GM12875 (cell line): ENCODE data around the gene RNF214.
A peak's percentile ranks its signal among the peaks of the same experiment; 100 is the strongest.

ENCODE experiments used
- H3K4me3 ChIP-seq: one replicate; pipeline ENCODE4 v1.5.1; 2011; ENCODE audit warnings: low read depth, low read length, control low read depth
- TF ChIP-seq, protein P1 (sequence below): IDR thresholded peaks from 2 replicates; pipeline ENCODE4 v1.5.1; 2011; ENCODE audit warnings: low read depth, mild to moderate bottlenecking, control low read depth, inconsistent platforms, low read length, moderate library complexity, borderline replicate concordance; ENCODE audit not compliant: insufficient read depth

Gene RNF214

DNA sequence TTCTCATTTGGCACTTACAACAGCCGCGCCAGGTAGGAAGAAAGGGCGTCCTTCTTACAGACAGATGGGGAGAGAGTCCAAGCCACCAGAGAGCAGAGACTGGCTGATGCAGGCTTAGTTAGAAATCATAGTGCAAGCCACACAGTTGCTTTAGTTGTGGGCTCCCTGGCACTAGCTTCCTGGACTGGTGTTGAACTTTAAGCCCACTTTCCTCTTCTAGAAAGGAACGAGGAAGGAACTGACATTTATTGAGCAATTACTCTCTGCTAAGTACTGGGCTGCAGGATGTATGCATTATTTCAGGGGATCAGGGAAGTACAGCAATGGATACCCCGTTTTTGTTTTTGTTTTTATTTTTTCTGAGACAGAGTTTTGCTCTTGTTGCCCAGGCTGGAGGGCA lies 80.6 kb downstream of the RNF214 start:
- H3K4me3 ChIP-seq = no peak overlapping the region
- TF ChIP-seq, protein P1, sequence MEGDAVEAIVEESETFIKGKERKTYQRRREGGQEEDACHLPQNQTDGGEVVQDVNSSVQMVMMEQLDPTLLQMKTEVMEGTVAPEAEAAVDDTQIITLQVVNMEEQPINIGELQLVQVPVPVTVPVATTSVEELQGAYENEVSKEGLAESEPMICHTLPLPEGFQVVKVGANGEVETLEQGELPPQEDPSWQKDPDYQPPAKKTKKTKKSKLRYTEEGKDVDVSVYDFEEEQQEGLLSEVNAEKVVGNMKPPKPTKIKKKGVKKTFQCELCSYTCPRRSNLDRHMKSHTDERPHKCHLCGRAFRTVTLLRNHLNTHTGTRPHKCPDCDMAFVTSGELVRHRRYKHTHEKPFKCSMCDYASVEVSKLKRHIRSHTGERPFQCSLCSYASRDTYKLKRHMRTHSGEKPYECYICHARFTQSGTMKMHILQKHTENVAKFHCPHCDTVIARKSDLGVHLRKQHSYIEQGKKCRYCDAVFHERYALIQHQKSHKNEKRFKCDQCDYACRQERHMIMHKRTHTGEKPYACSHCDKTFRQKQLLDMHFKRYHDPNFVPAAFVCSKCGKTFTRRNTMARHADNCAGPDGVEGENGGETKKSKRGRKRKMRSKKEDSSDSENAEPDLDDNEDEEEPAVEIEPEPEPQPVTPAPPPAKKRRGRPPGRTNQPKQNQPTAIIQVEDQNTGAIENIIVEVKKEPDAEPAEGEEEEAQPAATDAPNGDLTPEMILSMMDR = no peak

DNA sequence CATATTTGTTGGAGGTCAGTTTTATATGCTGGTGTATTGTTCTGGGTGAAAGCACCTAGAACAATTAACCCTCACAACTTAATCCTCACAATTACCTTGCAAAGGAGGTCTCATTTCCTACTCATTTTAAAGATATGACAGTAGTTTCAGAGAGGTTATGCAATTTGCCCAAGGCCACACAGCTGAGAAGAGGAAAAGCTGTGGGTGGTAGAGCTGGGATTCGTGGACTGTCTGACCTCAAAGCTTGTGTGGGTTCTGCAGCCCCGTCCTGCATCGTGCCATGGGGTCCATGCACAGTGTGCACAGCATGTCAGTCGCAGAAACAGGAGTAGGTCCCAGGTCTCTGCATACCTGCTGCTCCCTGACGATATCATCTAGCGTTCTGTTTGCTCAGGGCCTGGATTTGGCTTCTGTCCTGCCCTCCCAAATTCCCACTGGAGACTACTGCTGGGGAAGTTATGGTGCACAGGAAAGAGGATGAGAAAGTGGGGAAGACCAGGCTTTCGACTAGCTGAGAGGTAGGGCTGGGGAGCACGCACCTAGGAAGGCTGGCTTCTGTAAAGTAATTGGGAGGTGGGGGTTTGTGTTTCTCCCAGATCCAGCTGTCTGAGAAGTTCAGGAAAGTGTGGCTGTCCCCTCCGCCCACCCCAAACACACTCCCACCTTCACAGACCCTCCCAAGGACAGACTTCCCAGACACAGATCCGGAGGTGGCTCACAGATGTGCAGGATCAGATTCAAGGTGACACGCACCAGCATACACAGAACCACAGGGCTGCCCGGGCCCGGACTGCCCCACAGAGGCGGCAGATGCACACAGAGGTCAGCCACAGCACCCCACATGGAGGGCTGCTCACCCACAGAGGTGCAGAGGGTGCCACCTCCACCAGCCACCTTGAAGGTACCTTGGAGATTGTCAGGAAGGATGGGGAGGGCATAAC lies 81.6 kb downstream of the RNF214 start:
- TF ChIP-seq, protein P1 = no peak
- no peak overlapping the region for H3K4me3 ChIP-seq

- TF ChIP-seq, protein P1 = no peak
- no peak overlapping the region for H3K4me3 ChIP-seq
Observed at GRCh38 chr11:117314840-117315239, 82.4 kb downstream of the RNF214 start.

GRCh38 chr11:117315285-117316196 lies 83.1 kb downstream of the RNF214 start:
- H3K4me3 ChIP-seq = peak overlapping the region; percentile 31
- TF ChIP-seq, protein P1 = no peak

GRCh38 chr11:117316197-117316961 lies 83.9 kb downstream of the RNF214 start, which contains the start of gene BACE1:
Gene BACE1, minus strand, starts transcription at chr11:117316256. Its CDS starts 461 bp downstream, at chr11:117315795.
- H3K4me3 ChIP-seq = peak within 1 kb of the TSS; percentile 31
- TF ChIP-seq, protein P1 = no peak

DNA sequence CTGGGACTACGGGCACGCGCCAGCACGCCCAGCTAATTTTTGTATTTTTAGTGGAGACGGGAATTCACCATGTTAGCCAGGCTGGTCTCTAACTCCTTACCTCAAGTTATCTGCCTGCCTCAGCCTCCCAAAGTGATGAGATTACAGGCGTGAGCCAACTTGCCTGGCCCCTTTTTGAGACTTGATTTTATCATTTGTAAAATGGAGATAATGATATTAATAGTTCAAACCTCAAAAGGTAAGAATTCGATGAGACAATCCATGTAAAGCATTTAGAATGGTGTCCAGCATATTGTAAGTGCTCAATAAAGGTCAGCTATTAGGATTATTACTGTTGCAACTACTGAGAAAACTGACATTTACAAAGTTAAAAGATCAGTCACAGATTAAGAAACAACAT lies 86.3 kb downstream of the RNF214 start:
- H3K4me3 ChIP-seq = no peak overlapping the region
- TF ChIP-seq, protein P1 = no peak
